Left hindlimb (tissue), 1 donor: ENCODE results near the gene ARV1.

Experiments used
- DNase-seq: peaks from one replicate; pipeline ENCODE4 v3.0.0-alpha.2; 2018

Gene ARV1

GRCh38 chr1:230978491-230979388, at the start of gene ARV1, which contains the start of gene TTC13:
Gene ARV1, plus strand, starts transcription at chr1:230979094. Its CDS starts 12 bp downstream, at chr1:230979106.
Gene TTC13, minus strand, starts transcription at chr1:230978861. Its CDS starts 31 bp downstream, at chr1:230978830.
- DNase-seq = peak; percentile 99

DNA sequence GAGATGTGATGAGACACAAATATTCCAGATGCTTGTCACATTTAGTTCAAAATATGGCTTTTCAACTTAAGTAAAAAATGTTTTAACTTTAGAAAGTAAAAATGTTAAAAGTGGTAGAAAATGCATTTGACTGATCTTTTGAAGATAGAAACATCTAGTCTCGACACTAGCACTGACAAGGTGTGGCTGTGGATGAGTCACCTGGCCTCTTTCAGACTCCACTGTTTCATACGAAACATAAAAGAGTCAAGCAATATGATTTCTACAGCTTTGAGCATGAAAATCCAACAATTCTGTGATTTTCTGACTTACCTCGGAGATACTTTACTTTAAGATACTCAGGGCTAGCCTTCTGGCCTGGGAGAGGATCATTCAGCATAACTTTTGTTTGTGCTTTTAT, 47.9 kb upstream of the ARV1 start:
- no peak for DNase-seq

- DNase-seq = no peak
These were observed 43.0 kb upstream of the ARV1 start for GRCh38 chr1:230935852-230936251.

- DNase-seq = no peak
These were observed 42.4 kb upstream of the ARV1 start for GRCh38 chr1:230936475-230936874.

DNA sequence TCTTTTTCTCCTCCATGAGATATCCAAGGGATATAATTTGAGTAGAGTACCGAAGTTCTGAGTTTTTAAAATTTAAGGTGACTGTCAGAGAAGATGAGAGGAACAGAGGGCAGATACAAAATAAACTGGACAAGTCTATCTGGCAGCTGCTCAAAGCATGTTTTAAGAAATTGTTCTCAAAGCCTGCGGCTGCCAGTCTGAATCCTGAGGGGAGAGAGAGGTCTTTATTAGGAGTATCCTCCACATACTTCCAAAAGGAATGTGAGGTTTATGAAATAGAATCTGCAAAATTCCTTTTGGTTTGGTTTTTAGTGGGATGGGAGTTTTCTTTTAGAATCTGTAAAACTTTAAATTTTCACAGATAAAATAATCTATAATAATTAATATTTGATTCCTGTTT, 41.5 kb upstream of the ARV1 start:
- no peak for DNase-seq

DNA sequence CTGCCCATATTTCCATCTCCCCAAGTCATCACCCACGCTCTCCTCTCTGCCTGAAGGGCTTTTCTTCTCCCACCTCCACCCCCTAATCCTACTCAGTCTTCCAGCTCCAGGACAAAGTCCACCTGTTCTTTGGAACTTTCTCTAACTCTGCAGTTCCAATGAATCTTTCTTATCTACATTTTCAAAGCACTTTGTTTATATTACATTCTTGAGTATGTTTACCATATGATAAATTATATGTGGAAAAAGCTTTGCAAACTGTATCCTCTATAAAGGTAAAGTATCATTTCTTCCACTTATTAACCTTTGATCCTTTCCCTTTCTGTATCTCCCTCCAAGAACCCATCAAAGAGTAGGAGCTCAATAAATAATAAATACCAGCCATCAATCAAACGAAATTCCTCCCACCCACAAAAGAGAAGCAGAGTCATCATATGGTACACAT, 39.9 kb upstream of the ARV1 start:
- no peak for DNase-seq

DNA sequence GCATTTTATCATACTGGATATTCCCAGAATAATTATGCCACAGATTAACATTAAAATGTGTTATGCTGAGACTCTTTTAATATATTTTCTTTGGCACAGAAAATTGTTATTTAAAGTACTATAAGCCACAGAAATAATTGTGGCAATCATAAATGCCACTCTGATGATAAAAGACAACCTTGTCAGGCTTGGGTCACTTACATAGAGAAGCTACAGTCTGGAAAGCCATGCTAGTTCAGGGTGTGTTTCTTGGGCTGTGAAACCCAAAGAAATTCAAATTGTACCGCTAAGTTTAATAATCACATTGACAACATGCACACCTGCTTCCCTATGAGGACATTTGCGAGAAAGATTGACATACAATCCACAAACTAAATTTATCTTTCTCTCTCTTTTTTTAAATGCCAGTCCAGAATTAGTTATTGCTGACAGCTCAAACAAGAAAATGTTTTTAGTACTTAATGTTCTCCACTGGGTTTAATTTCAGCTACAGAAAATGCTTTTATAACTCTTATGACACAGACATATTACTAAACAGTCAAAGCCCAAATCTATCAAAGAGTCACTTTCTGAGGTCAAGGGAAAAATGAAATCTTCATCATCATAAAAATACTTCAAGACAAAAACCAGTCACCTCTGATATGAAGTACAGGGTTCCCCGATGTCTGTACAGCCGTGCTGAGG, 38.9 kb upstream of the ARV1 start:
- DNase-seq = no peak

- DNase-seq = no peak
These were observed 38.0 kb upstream of the ARV1 start for GRCh38 chr1:230940848-230941247.

DNA sequence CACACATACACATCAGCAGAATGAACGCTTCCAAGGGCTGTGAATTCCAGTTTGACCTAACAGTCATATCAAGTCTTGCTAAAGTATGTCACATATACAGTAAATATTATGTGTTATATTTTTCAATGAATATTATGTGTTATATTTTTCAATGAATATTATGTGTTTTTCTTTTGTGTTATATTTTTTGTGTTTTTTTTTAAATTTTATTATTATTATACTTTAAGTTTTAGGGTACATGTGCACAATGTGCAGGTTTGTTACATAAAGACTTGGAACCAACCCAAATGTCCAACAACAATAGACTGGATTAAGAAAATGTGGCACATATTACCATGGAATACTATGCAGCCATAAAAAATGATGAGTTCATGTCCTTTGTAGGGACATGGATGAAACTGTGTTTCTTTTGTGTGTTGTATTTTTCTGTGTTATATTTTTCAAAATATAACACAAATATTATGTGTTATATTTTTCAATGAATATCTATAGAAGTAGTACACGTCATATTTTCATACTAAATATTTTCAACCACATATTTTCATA, 35.8 kb upstream of the ARV1 start:
- no peak for DNase-seq

DNA sequence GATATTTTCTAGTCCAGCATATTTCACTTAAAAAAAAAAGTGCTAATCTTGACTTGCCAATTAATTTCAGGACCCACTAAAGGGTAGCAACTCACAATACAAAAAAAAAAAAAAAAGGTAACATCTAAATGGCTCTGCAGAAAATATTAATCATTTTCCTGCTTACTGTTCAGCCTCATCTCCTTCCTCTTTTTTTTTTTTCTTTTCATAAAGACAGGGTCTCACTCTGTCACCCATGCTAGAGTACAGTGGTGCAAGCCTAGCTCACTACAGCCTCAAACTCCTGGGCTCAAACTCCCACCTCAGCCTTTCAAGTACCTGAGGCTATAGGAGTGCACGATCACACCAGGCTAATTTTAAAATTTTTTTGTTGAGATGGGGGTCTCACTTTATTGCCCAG, 30.6 kb upstream of the ARV1 start:
- DNase-seq = no peak

DNA sequence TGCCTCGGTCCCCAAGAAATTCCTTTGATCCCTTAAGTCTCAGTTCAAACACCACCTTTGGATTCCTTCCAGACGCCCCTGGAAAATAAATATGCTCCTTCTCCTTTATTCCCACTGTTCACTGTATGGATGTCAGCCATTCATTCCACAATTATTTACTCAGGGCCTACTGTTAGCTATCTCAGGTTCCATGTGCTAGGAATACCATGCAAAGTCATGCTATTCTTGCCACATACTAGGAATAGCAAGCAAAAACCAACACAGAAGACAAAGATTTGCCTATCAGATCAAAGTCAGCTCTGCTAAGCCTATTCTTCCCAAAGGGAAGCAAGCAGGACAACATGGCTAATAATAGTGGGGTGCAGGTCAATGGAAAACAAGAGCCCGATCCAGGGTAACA, 30.0 kb upstream of the ARV1 start:
- no peak for DNase-seq

DNA sequence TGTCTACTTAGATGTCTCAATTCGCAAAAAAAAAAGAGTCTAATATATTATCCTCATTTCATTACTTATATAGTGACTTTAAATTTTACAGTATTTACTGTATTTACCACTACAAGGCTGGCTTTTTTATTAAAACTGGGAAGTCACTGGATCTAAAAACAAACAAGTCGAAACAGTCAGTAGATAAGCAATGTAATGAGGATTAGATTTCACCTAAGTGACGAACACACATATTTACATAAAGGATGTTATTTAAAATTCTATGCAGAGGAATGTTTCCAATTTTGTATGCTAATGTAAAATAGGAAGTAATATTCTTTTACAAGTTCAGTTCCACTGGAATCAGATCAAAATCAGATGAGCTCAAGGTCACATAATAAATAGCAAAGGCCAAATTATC, 28.5 kb upstream of the ARV1 start:
- DNase-seq = no peak

GRCh38 chr1:230957580-230957989, 21.3 kb upstream of the ARV1 start:
- no peak for DNase-seq

- no peak for DNase-seq
These were observed 20.5 kb upstream of the ARV1 start for GRCh38 chr1:230958370-230958769.

DNA sequence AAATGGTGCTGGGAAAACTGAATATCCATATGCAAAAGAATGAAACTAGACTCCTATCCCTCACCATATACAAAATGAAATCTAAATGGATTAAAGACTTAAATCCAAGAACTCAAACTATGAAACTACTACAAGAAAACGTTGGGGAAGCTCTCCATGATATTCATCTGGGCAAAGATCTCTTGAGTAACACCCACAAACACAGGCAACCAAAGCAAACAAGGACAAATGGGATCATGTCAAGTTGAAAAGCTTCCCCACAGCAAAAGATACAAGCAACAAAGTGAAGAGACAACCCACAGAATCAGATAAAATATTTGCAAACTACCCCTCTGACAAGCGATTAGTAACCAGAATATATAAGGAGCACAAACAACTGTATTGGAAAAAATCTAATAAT, 14.0 kb upstream of the ARV1 start:
- DNase-seq = no peak

DNA sequence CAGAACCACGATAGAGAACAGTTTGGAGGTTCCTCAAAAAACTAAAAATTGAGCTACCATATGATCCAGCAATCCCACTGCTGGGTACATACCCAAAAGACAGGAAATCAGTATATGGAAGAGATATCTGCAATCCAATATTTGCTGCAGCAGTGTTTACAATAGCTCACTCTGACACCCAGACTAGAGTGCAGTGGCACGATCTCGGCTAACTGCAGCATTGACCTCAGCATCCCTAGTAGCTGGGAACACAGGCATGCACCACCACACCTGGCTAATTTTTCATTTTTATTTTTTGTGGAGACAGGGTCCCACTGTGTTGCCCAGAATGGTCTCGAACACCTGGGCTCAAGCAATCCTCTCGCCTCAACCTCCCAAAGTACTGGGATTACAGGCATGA, 13.4 kb upstream of the ARV1 start:
- no peak for DNase-seq

- DNase-seq = no peak
These were observed 12.5 kb upstream of the ARV1 start for GRCh38 chr1:230966358-230966873.

- DNase-seq = no peak
These were observed 8.5 kb upstream of the ARV1 start for GRCh38 chr1:230970432-230970831.

GRCh38 chr1:230971771-230972170, 7.1 kb upstream of the ARV1 start:
- no peak for DNase-seq

DNA sequence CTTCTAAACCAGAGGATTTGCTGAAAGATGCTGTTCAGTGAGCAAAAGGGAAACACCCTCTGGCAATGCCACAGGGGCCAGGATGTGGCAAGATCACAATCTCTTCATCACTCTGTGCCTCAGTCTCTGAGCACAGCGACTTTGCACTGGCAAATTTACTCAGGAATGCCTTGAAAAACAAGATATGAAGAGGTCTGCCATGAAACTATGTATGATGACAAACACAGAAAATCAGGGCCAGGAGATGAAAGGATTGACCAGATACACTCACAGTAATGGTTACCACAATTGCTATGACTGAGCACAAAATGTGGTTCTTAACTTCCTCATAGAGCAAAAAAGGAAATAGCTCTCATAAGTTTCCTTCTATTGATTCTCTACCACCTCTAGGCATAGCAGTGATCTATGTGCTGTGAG, 6.0 kb upstream of the ARV1 start:
- no peak for DNase-seq

- no peak for DNase-seq
These were observed 3.3 kb upstream of the ARV1 start for GRCh38 chr1:230975636-230976035.

DNA sequence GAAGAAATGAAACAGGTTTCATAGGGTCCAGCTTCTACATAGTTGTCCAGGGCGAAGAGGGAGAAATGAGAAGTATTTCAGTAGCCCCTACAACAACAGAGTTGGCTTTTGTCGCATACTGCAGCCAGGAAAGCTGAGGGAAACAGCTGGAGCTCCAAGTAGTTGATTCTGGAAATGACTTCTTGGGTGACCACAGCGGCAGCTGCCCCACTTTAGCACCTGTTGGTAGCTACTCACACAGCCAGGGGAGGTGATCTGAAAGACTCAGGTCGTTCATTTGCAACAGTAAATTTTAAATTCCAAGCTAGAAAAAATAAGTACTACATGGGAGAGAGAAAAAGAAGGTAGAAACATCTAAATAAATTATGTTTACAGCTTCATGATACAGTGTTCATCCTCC, 2.5 kb upstream of the ARV1 start:
- DNase-seq = no peak
